Measurements from ENCODE around the gene PLCXD3.

PLCXD3 gene

GRCh38 chr5:41413074-41413473, 97.3 kb downstream of the PLCXD3 start:
- no peak for DNase-seq (ENCODE audit: low spot score)

DNA sequence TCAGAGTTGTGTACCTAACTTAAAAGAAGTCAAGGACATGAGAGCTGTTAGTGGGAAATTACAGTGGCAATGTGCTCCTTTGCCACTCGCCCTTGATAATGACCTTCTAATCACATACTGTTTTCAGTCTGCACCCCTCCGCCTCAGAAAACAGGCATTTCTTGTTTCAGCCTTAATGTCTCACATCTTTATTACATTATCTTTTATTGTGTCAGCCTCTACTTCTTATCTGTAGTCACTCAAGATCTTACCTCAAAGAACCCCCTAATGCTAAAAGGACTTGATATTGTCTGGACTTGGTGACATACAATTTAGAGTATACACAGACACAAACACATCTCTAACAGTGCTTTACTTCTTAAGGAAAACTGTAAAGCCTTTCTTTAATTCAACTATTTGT, 97.9 kb downstream of the PLCXD3 start:
- DNase-seq (ENCODE audit: low spot score), result no peak

DNA sequence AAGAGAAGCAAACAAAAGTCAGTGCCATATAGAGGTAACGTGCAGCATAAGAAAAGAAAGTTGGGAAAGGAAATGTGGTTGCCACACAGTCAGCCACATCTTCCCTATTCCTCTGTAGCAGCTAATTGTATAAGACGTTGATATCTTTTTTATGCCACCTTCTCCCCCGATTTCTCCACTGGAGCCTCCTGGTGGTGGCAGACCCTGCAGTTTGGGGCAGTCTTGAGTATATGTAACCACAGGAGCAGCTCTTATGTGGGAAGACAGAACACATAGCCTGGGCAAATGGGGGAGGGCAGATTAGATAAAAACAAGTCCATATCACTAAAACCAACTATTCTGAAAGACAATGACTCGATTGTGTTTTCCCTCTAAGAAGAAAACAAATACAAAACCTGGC, 99.7 kb downstream of the PLCXD3 start:
- DNase-seq (ENCODE audit: low spot score), result no peak

DNA sequence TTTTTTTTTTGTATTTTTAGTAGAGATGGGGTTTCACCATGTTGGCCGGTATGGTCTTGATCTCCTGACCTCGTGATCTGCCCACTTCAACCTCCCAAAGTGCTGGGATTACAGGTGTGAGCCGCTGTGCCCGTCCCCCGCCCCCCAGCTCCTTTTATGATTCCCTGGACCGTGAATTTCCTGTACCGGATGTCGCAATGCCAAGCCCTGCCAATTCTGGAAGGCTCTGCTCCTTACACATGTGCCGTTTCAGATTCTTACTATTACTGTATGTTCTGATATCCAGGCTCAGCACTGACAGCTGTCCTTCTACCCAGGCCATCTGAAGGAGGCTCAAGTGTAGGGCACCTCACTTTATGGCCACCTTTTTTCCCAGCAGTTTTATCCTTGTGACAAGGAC, 100.1 kb downstream of the PLCXD3 start:
- DNase-seq (ENCODE audit: low spot score), result no peak

GRCh38 chr5:41408676-41409443, 101.5 kb downstream of the PLCXD3 start:
- no peak for DNase-seq (ENCODE audit: low spot score)

- DNase-seq (ENCODE audit: low spot score), result no peak
Measured at GRCh38 chr5:41406936-41407335, 103.5 kb downstream of the PLCXD3 start.

GRCh38 chr5:41406424-41406823, 104.0 kb downstream of the PLCXD3 start:
- DNase-seq (ENCODE audit: low spot score), result no peak

DNA sequence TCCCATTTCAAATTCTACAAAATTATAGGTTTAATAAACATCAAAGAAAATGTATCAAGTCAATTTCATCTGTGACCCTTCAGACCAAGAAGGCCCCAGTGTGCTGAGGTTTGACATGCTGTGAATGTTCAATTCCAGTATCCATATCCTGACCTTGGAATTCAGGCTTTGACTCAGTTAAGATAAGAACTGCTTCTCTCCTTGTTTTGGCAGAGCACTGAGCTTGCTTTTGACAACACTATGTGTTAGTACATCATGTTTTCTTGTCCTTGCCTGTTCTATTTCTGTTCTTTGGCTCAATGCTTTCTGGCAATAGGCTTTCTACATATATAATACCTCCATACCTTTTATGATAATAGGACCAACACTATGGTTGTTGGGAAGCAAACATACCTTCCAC, 105.6 kb downstream of the PLCXD3 start:
- DNase-seq (ENCODE audit: low spot score), result no peak

DNA sequence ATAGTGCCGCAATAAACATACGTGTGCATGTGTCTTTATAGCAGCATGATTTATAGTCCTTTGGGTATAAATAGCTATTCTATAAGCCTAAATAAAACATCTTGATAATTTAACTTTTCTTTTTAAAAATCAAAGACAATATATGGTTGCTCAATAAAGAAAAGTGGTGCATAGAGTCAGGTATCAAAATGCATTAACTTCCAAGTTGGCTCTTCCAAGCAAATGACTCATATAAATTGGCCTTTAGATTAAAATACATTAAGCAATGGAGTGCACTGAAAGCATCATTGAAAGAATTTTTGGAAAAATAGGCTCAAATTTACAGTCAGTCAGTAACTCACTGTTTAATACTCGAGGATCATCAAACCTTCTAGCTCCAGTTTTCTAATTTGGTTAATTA, 106.6 kb downstream of the PLCXD3 start:
- no peak for DNase-seq (ENCODE audit: low spot score)

GRCh38 chr5:41402845-41403244, 107.6 kb downstream of the PLCXD3 start:
- DNase-seq (ENCODE audit: low spot score), result no peak

DNA sequence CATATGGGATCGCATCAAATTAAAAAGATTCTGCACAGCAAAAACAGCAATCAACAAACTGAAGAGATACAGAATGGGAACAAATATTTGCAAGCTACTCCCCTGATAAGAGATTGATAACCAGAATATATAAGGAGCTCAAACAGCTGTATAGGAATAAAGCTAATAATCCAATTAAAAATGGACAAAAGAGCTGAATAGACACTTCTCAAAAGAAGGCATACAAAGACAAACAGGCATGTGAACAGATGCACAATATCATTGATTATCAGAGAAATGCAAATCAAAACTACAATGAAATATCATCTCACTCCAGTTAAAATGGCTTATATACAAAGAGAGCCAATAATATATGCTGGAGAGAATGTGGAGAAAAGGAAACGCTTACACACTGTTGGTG, 110.6 kb downstream of the PLCXD3 start:
- no peak for DNase-seq (ENCODE audit: low spot score)

GRCh38 chr5:41392016-41392415, 118.4 kb downstream of the PLCXD3 start:
- no peak for DNase-seq (ENCODE audit: low spot score)

GRCh38 chr5:41374631-41375030, 135.8 kb downstream of the PLCXD3 start:
- no peak for DNase-seq (ENCODE audit: low spot score)

GRCh38 chr5:41373230-41373629, 137.2 kb downstream of the PLCXD3 start:
- DNase-seq (ENCODE audit: low spot score), result no peak

GRCh38 chr5:41371738-41372137, 138.7 kb downstream of the PLCXD3 start:
- no peak for DNase-seq (ENCODE audit: low spot score)

DNA sequence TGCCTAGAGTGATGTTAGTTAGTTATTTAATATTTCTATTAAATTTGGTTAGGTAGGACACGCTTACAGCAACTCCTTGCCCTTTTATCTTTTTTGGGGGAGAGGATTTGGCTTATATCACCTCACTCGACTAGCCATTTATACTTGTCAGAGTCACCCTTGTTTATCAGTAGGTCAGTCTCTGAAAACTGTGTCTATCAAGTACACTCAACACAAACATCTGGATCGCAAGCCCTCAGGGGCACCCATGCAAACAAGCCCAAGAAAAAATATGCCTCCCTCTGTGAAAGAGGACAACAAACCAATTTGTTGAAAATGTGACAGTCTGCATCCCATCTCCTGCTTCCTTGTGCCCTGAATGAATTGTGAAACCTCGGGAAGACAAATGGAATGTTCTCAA, 139.9 kb downstream of the PLCXD3 start:
- DNase-seq (ENCODE audit: low spot score), result no peak

GRCh38 chr5:41369799-41370198, 140.6 kb downstream of the PLCXD3 start:
- DNase-seq (ENCODE audit: low spot score), result no peak

DNA sequence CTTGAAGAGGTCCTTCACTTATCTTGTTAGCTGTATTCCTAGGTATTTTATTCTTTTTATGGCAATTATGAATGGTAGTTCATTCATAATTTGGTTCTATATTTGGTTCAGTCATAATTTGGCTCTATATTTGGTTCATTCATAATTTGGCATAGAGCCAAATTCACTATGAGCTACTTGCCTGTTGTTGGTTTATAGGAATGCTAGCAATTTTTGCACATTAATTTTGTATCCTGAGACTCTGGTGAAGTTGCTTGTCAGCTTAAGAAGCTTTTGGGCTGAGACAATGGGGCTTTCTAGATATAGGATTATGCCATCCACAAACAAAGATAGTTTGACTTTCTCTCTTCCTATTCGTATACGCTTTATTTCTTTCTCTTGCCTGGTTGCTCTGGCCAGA, 142.2 kb downstream of the PLCXD3 start:
- DNase-seq (ENCODE audit: low spot score), result no peak

GRCh38 chr5:41365369-41365768, 145.0 kb downstream of the PLCXD3 start:
- peak; percentile 19 for DNase-seq (ENCODE audit: low spot score)

DNA sequence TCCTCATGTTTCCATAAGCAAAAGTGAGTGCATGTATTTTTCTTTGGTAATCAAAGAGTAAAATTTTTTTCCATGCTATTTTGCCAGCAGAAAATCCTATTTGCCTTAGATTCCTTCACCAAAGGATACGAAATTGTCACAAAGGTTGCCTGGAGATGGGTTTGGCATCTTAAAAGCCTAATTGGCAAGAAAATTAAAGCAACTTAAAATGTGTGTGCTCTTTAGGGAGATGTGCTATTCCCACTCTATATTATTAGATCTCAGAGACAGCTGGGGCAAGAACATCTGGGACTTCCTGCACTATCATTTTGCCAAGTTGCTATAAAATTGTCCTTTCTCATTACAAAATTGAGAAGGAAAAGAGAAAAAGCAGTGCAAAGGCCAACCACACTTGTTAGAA, 146.1 kb downstream of the PLCXD3 start:
- DNase-seq (ENCODE audit: low spot score), result no peak

DNA sequence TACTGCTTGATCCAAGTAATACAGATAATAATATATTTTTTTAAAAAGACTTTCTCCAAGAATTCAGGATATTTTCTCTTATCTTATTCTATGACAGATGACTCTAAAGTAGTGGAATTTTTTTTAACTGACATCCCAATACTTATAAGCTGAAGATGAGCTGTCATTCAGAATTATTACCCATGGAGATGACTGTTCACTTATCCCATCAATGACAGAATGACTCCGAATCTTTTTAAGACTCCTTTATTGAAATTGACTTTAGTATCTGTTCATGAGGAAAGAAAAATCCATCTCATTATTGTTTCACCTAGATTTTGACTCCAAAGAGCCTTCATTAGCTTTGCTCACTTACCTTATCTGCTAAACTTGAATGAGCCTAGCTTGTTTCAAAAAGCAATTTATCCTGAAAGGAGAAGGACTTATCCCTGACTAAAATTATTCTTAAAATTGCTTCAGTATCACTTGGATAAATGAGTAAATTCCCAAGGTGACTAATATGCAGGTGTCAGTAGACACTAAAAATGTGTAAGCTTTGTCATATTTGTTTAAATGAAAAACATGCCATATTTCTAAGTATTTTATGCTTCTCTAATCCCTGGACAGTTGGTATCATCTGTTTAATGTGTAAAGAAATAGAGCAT, 146.9 kb downstream of the PLCXD3 start:
- DNase-seq (ENCODE audit: low spot score), result no peak

GRCh38 chr5:41356786-41357185, 153.6 kb downstream of the PLCXD3 start:
- no peak for DNase-seq (ENCODE audit: low spot score)

DNA sequence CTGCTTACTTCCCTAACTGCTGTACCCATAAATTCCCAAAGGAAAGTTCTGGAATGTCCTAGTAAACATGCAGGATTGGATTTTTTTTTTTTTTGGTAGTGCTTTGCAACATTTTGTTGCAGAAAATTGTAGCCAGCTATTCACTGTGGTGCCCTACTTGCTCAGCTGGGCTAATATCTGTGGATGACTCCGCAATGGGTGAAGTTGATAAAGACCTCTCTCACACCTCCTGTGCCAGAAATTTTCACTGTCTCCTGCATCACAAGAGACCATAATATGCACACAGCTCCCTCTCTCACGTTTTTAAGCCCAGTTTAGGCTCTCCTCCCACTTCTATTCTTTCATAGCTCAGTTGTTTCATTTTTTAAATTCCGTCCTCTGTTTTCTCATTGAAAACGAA, 160.6 kb downstream of the PLCXD3 start:
- no peak for DNase-seq (ENCODE audit: low spot score)

- no peak for DNase-seq (ENCODE audit: low spot score)
Measured at GRCh38 chr5:41347569-41347968, 162.8 kb downstream of the PLCXD3 start.
